GM19043 (cell line): Measurements from ENCODE around the gene CPT1C.

Source experiments
- ATAC-seq: cut with Tn5 transposase; IDR thresholded peaks from one replicate; pipeline ENCODE4 v1.9.1; 2021; ENCODE audit warnings: low read depth; ENCODE audit not compliant: unreplicated experiment

CPT1C gene

GRCh38 chr19:49746206-49746958 lies 55.5 kb downstream of the CPT1C start:
- no peak for ATAC-seq

- no peak for ATAC-seq
Measured at GRCh38 chr19:49749055-49749716, 58.3 kb downstream of the CPT1C start.

GRCh38 chr19:49749771-49750170 lies 58.9 kb downstream of the CPT1C start:
- ATAC-seq: no peak

GRCh38 chr19:49752701-49753100 lies 61.8 kb downstream of the CPT1C start:
- ATAC-seq: no peak

- ATAC-seq: no peak
Measured at GRCh38 chr19:49755956-49756355, 65.0 kb downstream of the CPT1C start.

GRCh38 chr19:49758292-49758691 lies 67.4 kb downstream of the CPT1C start:
- ATAC-seq: no peak

GRCh38 chr19:49761249-49761624 lies 70.3 kb downstream of the CPT1C start:
- no peak for ATAC-seq

GRCh38 chr19:49761625-49762311 lies 70.9 kb downstream of the CPT1C start:
- no peak for ATAC-seq

GRCh38 chr19:49763230-49763629 lies 72.3 kb downstream of the CPT1C start, which contains the start of gene TSKS:
TSKS (minus strand) TSS chr19:49763306; CDS start chr19:49763247, 59 bp downstream.
- no peak for ATAC-seq
